H9 (cell line): ENCODE results near the gene ARIH1. TPM values are rescaled to one million over a fixed set of nuclear protein-coding genes. Genes with fewer than 3 reads are reported as not detected.

Experiments used
- DNase-seq: peaks from one replicate; pipeline ENCODE4 v3.0.0-alpha.2; 2017
- H2AFZ ChIP-seq: one replicate; pipeline ENCODE4 v1.6.1; 2013; ENCODE audit warnings: mild to moderate bottlenecking, low read length, control low read depth, moderate library complexity
- H2AK5ac ChIP-seq: 2 replicates; pipeline ENCODE4 v1.6.1; 2013; ENCODE audit warnings: low read length, control low read depth, mixed read lengths; ENCODE audit not compliant: insufficient read length
- H2BK120ac ChIP-seq: one replicate; pipeline ENCODE4 v1.6.1; 2013; ENCODE audit warnings: low read depth, mild to moderate bottlenecking, low read length, control low read depth, inconsistent platforms; ENCODE audit not compliant: poor library complexity, severe bottlenecking
- H2BK12ac ChIP-seq: 2 replicates; pipeline ENCODE4 v1.6.1; 2013; ENCODE audit warnings: low read length, control low read depth, mixed read lengths, low read depth; ENCODE audit not compliant: insufficient read length
- H2BK15ac ChIP-seq: 2 replicates; pipeline ENCODE4 v1.6.1; 2013; ENCODE audit warnings: low read depth, low read length, control low read depth
- H2BK20ac ChIP-seq: one replicate; pipeline ENCODE4 v1.6.1; 2013; ENCODE audit warnings: low read depth, mild to moderate bottlenecking, low read length, control low read depth, inconsistent platforms; ENCODE audit not compliant: poor library complexity, severe bottlenecking
- H2BK5ac ChIP-seq: 2 replicates; pipeline ENCODE4 v1.6.1; 2013; ENCODE audit warnings: low read length, control low read depth, mixed read lengths; ENCODE audit not compliant: insufficient read length
- H3K14ac ChIP-seq: 2 replicates; pipeline ENCODE4 v1.6.1; 2013; ENCODE audit warnings: low read length, control low read depth; ENCODE audit not compliant: insufficient read depth
- H3K18ac ChIP-seq: 2 replicates; pipeline ENCODE4 v1.6.1; 2013; ENCODE audit warnings: low read depth, mild to moderate bottlenecking, mixed read lengths, low read length, control low read depth; ENCODE audit not compliant: insufficient read length
- H3K23ac ChIP-seq: 2 replicates; pipeline ENCODE4 v1.6.1; 2013; ENCODE audit warnings: low read length, control low read depth, mixed read lengths, low read depth; ENCODE audit not compliant: insufficient read length
- H3K23me2 ChIP-seq: 2 replicates; pipeline ENCODE4 v1.6.1; 2013; ENCODE audit warnings: low read depth, mild to moderate bottlenecking, mixed read lengths, low read length, control low read depth; ENCODE audit not compliant: insufficient read length, poor library complexity, severe bottlenecking
- H3K27ac ChIP-seq: 2 replicates; pipeline ENCODE4 v1.5.1; 2013; ENCODE audit warnings: low read length, control low read depth, mixed read lengths, low read depth; ENCODE audit not compliant: insufficient read length
- H3K27me3 ChIP-seq: 2 replicates; pipeline ENCODE4 v1.6.1; 2013; ENCODE audit warnings: low read length, control low read depth, inconsistent platforms; ENCODE audit not compliant: insufficient read depth
- H3K4ac ChIP-seq: 2 replicates; pipeline ENCODE4 v1.6.1; 2013; ENCODE audit warnings: low read depth, mild to moderate bottlenecking, control low read depth, inconsistent platforms, low read length, moderate library complexity
- H3K4me1 ChIP-seq: 2 replicates; pipeline ENCODE4 v1.6.1; 2013; ENCODE audit warnings: low read length, control low read depth, inconsistent platforms; ENCODE audit not compliant: insufficient read depth
- H3K4me2 ChIP-seq: 2 replicates; pipeline ENCODE4 v1.6.1; 2013; ENCODE audit warnings: low read length, control low read depth, mixed read lengths; ENCODE audit not compliant: insufficient read length, insufficient read depth
- H3K56ac ChIP-seq: 2 replicates; pipeline ENCODE4 v1.6.1; 2013; ENCODE audit warnings: low read depth, mild to moderate bottlenecking, mixed read lengths, low read length, control low read depth; ENCODE audit not compliant: insufficient read length
- H3K79me1 ChIP-seq: 2 replicates; pipeline ENCODE4 v1.6.1; 2013; ENCODE audit warnings: low read depth, mild to moderate bottlenecking, moderate library complexity, low read length, control low read depth, inconsistent platforms; ENCODE audit not compliant: insufficient read depth, poor library complexity, severe bottlenecking
- H3K79me2 ChIP-seq: 2 replicates; pipeline ENCODE4 v1.6.1; 2013; ENCODE audit warnings: low read length, control low read depth, inconsistent platforms; ENCODE audit not compliant: insufficient read depth
- H3K9ac ChIP-seq: 2 replicates; pipeline ENCODE4 v1.6.1; 2013; ENCODE audit warnings: low read length, control low read depth, mixed read lengths; ENCODE audit not compliant: insufficient read length; ENCODE audit errors: extremely low read depth
- H3K9me3 ChIP-seq: one replicate; pipeline ENCODE4 v1.6.1; 2013; ENCODE audit warnings: low read depth, low read length, inconsistent platforms; ENCODE audit not compliant: control insufficient read depth
- H3T11ph ChIP-seq: one replicate; pipeline ENCODE4 v1.6.1; 2013; ENCODE audit warnings: mild to moderate bottlenecking, low read length, control low read depth, inconsistent platforms
- H4K20me1 ChIP-seq: one replicate; pipeline ENCODE4 v1.6.1; 2013; ENCODE audit not compliant: control insufficient read depth, insufficient read length, insufficient read depth
- H4K5ac ChIP-seq: 2 replicates; pipeline ENCODE4 v1.6.1; 2013; ENCODE audit warnings: low read depth, mild to moderate bottlenecking, mixed read lengths, low read length, control low read depth; ENCODE audit not compliant: insufficient read length
- H4K8ac ChIP-seq: replicated peaks from 2 replicates; pipeline ENCODE4 v1.6.1; 2013; ENCODE audit warnings: low read length, control low read depth, mixed read lengths, low read depth; ENCODE audit not compliant: insufficient read length
- H4K91ac ChIP-seq: 2 replicates; pipeline ENCODE4 v1.6.1; 2013; ENCODE audit warnings: low read depth, mild to moderate bottlenecking, moderate library complexity, mixed read lengths, low read length, control low read depth; ENCODE audit not compliant: insufficient read length
- H3K27ac Mint-ChIP-seq, 3 experiments: 2 replicates in 2 of 3; 3 replicates in 1 of 3; pipeline ENCODE4 v1.8.0; 2020 to 2021; ENCODE audit warnings: mixed read lengths in 3 of 3, mild to moderate bottlenecking in 1 of 3, moderate library complexity in 1 of 3
- H3K27me3 Mint-ChIP-seq: 2 replicates; pipeline ENCODE4 v1.8.0; 2021; ENCODE audit warnings: low read depth, mild to moderate bottlenecking, moderate library complexity, mixed read lengths
- H3K36me3 Mint-ChIP-seq, 3 experiments: 2 replicates in 2 of 3; 3 replicates in 1 of 3; pipeline ENCODE4 v1.8.0; 2020 to 2021; ENCODE audit warnings: low read depth in 3 of 3, mixed read lengths in 3 of 3; ENCODE audit not compliant: insufficient read depth in 1 of 3
- H3K4me1 Mint-ChIP-seq, 2 experiments: 2 replicates each; pipeline ENCODE4 v1.8.0; 2020; ENCODE audit warnings: mixed read lengths in 2 of 2
- H3K4me3 Mint-ChIP-seq, 2 experiments: 2 replicates in 1 of 2; 3 replicates in 1 of 2; pipeline ENCODE4 v1.8.0; 2020 to 2021; ENCODE audit warnings: mild to moderate bottlenecking in 2 of 2, mixed read lengths in 2 of 2, moderate library complexity in 1 of 2
- H3K9me3 Mint-ChIP-seq, 2 experiments: 2 replicates in 1 of 2; 3 replicates in 1 of 2; pipeline ENCODE4 v1.8.0; 2020; ENCODE audit warnings: mild to moderate bottlenecking in 2 of 2, mixed read lengths in 2 of 2, moderate library complexity in 1 of 2
- CTCF ChIP-seq: fragments of 200-600 bp; sonication (generic); conservative IDR thresholded peaks from 3 replicates; pipeline ENCODE4 v1.8.0; 2021; ENCODE audit warnings: antibody characterized with exemption, mild to moderate bottlenecking
- WGBS: extraction: QIAGEN DNeasy Blood & Tissue Kit; methylation state at CpG from one replicate; pipeline ENCODE4 v1.1.7; 2013; ENCODE audit warnings: missing lambda C conversion rate, low lambda C conversion rate, mixed read lengths; ENCODE audit not compliant: insufficient read length; ENCODE audit errors: extremely low coverage; 5-methylcytosine and 5-hydroxymethylcytosine counted together
- total RNA-seq: library from RNA; stranded (reverse); gene quantifications from 2 replicates; pipeline ENCODE4 v1.2.1, GENCODE V29; 2021

Gene ARIH1
- total RNA-seq, 1 experiment from 2014 or later, result 158 TPM

DNA sequence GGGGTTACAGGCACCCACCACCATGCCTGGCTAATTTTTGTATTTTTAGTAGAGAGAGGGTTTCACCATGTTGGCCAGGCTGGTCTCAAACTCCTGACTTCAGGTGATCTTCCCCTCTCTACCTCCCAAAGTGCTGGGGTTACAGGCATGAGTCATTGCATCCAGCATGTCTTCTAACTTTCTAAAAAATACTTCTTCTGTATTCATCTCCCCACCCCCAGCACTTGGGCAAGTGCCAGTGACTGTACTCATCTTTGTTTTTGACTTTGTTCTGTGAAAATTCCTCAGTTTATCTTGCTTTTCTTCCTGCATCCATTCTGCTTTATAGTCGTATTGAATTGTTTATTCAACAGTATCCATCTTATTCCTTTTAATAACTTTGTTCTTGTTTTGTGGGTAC lies 47.6 kb downstream of the ARIH1 start:
- Histone ChIP-seq H3K4me1 (no peaks in the 10 kb centered on the region), H2AK5ac (no peak overlapping the region), H3T11ph (no peak overlapping the region), H4K91ac (no peak overlapping the region), H4K20me1 (no peaks in the 10 kb centered on the region), H2BK5ac (no peak overlapping the region), H3K27me3 (no peaks in the 10 kb centered on the region), H2BK15ac (no peak overlapping the region), H3K9me3 (no peaks in the 10 kb centered on the region), H3K79me2 (no peaks in the 10 kb centered on the region; the same call in 1 of the 2 replicates), H3K9ac (no peak overlapping the region), H3K79me1 (peaks cover 8% of the 10 kb centered on the region), H3K23me2 (no peaks in the 10 kb centered on the region), H3K27ac (no peak overlapping the region), H4K8ac (no peak overlapping the region), H2BK12ac (no peak overlapping the region), H3K14ac (no peak overlapping the region), H3K56ac (no peak overlapping the region), H3K23ac (no peak overlapping the region), H2BK20ac (no peak overlapping the region), H4K5ac (no peak overlapping the region), H2AFZ (no peak overlapping the region), H3K18ac (no peak overlapping the region), H3K4me2 (no peak overlapping the region), H2BK120ac (no peak overlapping the region), H3K4ac (no peak overlapping the region)
- H3K36me3 Mint-ChIP-seq, result peaks cover 2 to 29% (median 24%) of the 10 kb centered on the region in 3 experiments; a peak in 5 of 7 replicates
- H3K27me3 Mint-ChIP-seq, result no peaks in the 10 kb centered on the region
- TF ChIP-seq CTCF, result no peak
- H3K4me3 Mint-ChIP-seq, result no peak overlapping the region
- no peak for DNase-seq
- no peaks in the 10 kb centered on the region for H3K9me3 Mint-ChIP-seq
- no peaks in the 10 kb centered on the region for H3K4me1 Mint-ChIP-seq
- peak overlapping the region in 1 of 3 experiments; percentile 68; a peak in 2 of 7 replicates for H3K27ac Mint-ChIP-seq
- no CpG with 5 or more reads among the region's 1 CpG for WGBS
